B cell (primary cell): ENCODE results near the gene XRCC4.

Experiments used
- EZH2 ChIP-seq: IDR thresholded peaks from 2 replicates; pipeline ENCODE4 v1.6.1; 2012; ENCODE audit warnings: borderline replicate concordance, low read depth, mild to moderate bottlenecking, moderate library complexity, low read length; ENCODE audit not compliant: insufficient read depth, poor library complexity, severe bottlenecking
- TF ChIP-seq, protein P1 (sequence below): fragments of 200-600 bp; IDR thresholded peaks from one replicate; pipeline ENCODE4 v1.8.0; 2022; ENCODE audit warnings: antibody characterized with exemption, mild to moderate bottlenecking

DNA sequence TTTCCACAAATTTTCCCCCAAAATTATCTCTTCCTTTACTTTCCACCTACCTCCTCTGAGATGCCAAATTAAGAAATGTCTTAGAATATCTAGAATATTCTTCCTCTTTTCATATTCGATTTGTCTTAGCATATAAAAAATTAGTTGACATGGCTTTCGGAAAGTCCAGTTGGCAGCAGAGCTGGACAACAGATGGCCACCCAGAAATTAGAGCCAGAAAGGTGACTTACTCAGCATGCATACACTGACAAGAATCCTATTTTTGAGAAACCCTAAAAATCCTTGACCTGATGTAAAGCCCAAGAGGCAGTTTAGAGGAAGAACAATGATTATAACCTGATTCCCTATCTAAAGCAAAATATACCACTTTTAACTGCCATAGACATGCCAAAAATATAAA lies 22.2 kb upstream of the XRCC4 start:
- no peak for TF ChIP-seq EZH2
- TF ChIP-seq, protein P1, sequence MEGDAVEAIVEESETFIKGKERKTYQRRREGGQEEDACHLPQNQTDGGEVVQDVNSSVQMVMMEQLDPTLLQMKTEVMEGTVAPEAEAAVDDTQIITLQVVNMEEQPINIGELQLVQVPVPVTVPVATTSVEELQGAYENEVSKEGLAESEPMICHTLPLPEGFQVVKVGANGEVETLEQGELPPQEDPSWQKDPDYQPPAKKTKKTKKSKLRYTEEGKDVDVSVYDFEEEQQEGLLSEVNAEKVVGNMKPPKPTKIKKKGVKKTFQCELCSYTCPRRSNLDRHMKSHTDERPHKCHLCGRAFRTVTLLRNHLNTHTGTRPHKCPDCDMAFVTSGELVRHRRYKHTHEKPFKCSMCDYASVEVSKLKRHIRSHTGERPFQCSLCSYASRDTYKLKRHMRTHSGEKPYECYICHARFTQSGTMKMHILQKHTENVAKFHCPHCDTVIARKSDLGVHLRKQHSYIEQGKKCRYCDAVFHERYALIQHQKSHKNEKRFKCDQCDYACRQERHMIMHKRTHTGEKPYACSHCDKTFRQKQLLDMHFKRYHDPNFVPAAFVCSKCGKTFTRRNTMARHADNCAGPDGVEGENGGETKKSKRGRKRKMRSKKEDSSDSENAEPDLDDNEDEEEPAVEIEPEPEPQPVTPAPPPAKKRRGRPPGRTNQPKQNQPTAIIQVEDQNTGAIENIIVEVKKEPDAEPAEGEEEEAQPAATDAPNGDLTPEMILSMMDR = no peak
